GM19452 (cell line): ENCODE data around the gene IRF6.

Experiments
- ATAC-seq: cut with Tn5 transposase; IDR thresholded peaks from one replicate; pipeline ENCODE4 v1.9.1; 2021; ENCODE audit not compliant: unreplicated experiment

IRF6 gene

DNA sequence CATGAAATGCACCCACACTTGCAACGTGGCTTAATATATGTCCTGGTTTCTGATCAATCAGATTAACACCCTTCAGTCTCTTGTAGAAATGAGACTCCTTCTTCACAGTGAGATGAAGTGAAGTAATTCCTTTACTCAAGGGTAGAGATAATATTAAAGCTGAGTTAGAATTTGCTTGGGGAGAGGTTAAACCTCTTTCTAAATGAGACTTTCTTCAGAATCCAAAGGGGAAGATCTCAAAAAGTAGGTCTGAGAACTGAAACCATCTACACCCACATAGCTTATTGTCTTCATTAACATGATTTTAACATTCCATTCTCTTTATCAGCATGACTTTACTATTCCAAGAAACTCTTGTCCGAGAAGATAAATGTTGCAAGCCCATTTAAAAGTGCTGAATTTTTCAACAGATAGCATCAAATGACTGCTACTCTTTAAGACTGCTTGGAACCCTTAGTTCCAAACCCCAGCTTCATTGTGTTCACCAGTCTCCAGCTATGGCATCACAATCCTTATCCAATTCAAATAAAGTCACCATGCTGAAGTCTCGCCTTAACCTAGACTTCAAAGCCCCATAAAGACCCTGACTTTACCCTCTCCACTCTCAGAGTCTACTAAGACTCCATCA is 69.3 kb downstream of the IRF6 start:
- ATAC-seq, result no peak
